Endodermal cell (in vitro differentiated cells): Measurements from ENCODE around the gene RHBDF2. TPM values are rescaled to one million over a fixed set of nuclear protein-coding genes. Genes with fewer than 3 reads are reported as not detected.
"Not testable (repeated sequence)": the region's sequence is repeated elsewhere in the genome, so short reads cannot be mapped to it uniquely, and the experiment has no call there.

Source experiments
- DNase-seq: peaks from one replicate; pipeline ENCODE4 v3.0.0-alpha.2; 2017
- H3K27ac ChIP-seq: 2 replicates; pipeline ENCODE4 v1.5.1; 2013; ENCODE audit warnings: mild to moderate bottlenecking, low read depth, low read length, moderate library complexity
- H3K27me3 ChIP-seq: 2 replicates; pipeline ENCODE4 v1.6.1; 2013; ENCODE audit warnings: mild to moderate bottlenecking, low read length, moderate library complexity; ENCODE audit not compliant: insufficient read depth, control insufficient read depth, poor library complexity, severe bottlenecking
- H3K36me3 ChIP-seq: 2 replicates; pipeline ENCODE4 v1.7.0; 2013; ENCODE audit warnings: mild to moderate bottlenecking, low read length, moderate library complexity; ENCODE audit not compliant: control insufficient read depth, insufficient read depth
- H3K4me1 ChIP-seq: one replicate; pipeline ENCODE4 v1.7.0; 2013; ENCODE audit warnings: low read length; ENCODE audit not compliant: control insufficient read depth, insufficient read depth
- H3K4me3 ChIP-seq: 2 replicates; pipeline ENCODE4 v1.5.1; 2013; ENCODE audit warnings: mild to moderate bottlenecking, low read length, moderate library complexity
- H3K9ac ChIP-seq: 2 replicates; pipeline ENCODE4 v1.6.1; 2013; ENCODE audit warnings: mild to moderate bottlenecking, low read length, moderate library complexity; ENCODE audit not compliant: poor library complexity, severe bottlenecking; ENCODE audit errors: extremely low read depth
- H3K9me3 ChIP-seq: 2 replicates; pipeline ENCODE4 v1.6.1; 2013; ENCODE audit warnings: mild to moderate bottlenecking, low read length, moderate library complexity; ENCODE audit not compliant: control insufficient read depth
- H3K27ac Mint-ChIP-seq: 2 replicates; pipeline ENCODE4 v1.8.0; 2020; ENCODE audit warnings: mixed read lengths
- H3K27me3 Mint-ChIP-seq: 2 replicates; pipeline ENCODE4 v1.8.0; 2021; ENCODE audit warnings: mild to moderate bottlenecking, mixed read lengths; ENCODE audit not compliant: insufficient read depth
- H3K36me3 Mint-ChIP-seq: 2 replicates; pipeline ENCODE4 v1.8.0; 2020; ENCODE audit warnings: low read depth, mixed read lengths
- H3K4me1 Mint-ChIP-seq: 2 replicates; pipeline ENCODE4 v1.8.0; 2020; ENCODE audit warnings: mixed read lengths
- H3K4me3 Mint-ChIP-seq: 2 replicates; pipeline ENCODE4 v1.8.0; 2020; ENCODE audit warnings: mild to moderate bottlenecking, moderate library complexity, mixed read lengths
- H3K9me3 Mint-ChIP-seq: 2 replicates; pipeline ENCODE4 v1.8.0; 2020; ENCODE audit warnings: mild to moderate bottlenecking, mixed read lengths
- WGBS, 2 experiments: methylation state at CpG; one replicate each; pipeline versions ENCODE4 v1.1.5 to v1.1.7; 2013; ENCODE audit warnings: missing lambda C conversion rate in 2 of 2, mixed read lengths in 1 of 2; ENCODE audit not compliant: insufficient coverage in 1 of 2, insufficient read length in 1 of 2; 5-methylcytosine and 5-hydroxymethylcytosine counted together
- total RNA-seq, 2 donors: library from RNA; stranded (reverse); fragmentation: NEBNext Ultra II Directional in 1 of 2; extraction: Animal tissue kit (Norgen Biotek cat#: 25700) in 1 of 2; gene quantifications; 2 replicates in 1 of 2; 3 replicates in 1 of 2; pipeline ENCODE4 v1.2.1, GENCODE V29; 2021
- TF ChIP-seq, protein P1 (sequence below): fragments of 200-600 bp; sonication (generic); conservative IDR thresholded peaks from 2 replicates; pipeline ENCODE4 v1.5.0; 2021; ENCODE audit warnings: antibody characterized with exemption, mild to moderate bottlenecking

The RHBDF2 gene
- total RNA-seq, 2 donors from 2014 or later: 28.5 to 31.1 TPM

GRCh38 chr17:76528156-76528527 is 26.9 kb upstream of the RHBDF2 start:
- Mint-ChIP-seq H3K27ac (no peak overlapping the region), H3K36me3 (no peaks in the 10 kb centered on the region), H3K9me3 (no peaks in the 10 kb centered on the region), H3K4me3 (no peak overlapping the region), H3K4me1 (peaks cover 12% of the 10 kb centered on the region), H3K27me3 (peaks cover 12% of the 10 kb centered on the region)
- no peak overlapping the region for H3K27ac ChIP-seq
- H3K4me1 ChIP-seq: no peaks in the 10 kb centered on the region
- no peak overlapping the region for H3K4me3 ChIP-seq
- no peaks in the 10 kb centered on the region for H3K36me3 ChIP-seq
- H3K27me3 ChIP-seq: peaks cover 5% of the 10 kb centered on the region
- H3K9ac ChIP-seq: no peak overlapping the region
- no peaks in the 10 kb centered on the region for H3K9me3 ChIP-seq
- TF ChIP-seq, protein P1, sequence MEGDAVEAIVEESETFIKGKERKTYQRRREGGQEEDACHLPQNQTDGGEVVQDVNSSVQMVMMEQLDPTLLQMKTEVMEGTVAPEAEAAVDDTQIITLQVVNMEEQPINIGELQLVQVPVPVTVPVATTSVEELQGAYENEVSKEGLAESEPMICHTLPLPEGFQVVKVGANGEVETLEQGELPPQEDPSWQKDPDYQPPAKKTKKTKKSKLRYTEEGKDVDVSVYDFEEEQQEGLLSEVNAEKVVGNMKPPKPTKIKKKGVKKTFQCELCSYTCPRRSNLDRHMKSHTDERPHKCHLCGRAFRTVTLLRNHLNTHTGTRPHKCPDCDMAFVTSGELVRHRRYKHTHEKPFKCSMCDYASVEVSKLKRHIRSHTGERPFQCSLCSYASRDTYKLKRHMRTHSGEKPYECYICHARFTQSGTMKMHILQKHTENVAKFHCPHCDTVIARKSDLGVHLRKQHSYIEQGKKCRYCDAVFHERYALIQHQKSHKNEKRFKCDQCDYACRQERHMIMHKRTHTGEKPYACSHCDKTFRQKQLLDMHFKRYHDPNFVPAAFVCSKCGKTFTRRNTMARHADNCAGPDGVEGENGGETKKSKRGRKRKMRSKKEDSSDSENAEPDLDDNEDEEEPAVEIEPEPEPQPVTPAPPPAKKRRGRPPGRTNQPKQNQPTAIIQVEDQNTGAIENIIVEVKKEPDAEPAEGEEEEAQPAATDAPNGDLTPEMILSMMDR: no peak
- DNase-seq: no peak
- 89 to 92% methylated on average over 8 to 14 of the region's 15 CpGs for WGBS, 2 experiments

GRCh38 chr17:76527430-76528111 is 26.3 kb upstream of the RHBDF2 start:
- H3K27ac Mint-ChIP-seq: no peak overlapping the region
- peak; percentile 94 for DNase-seq
- no peaks in the 10 kb centered on the region for H3K9me3 Mint-ChIP-seq
- Histone ChIP-seq H3K4me1 (no peaks in the 10 kb centered on the region), H3K4me3 (no peak overlapping the region), H3K9me3 (no peaks in the 10 kb centered on the region), H3K27me3 (peaks cover 5% of the 10 kb centered on the region), H3K36me3 (no peaks in the 10 kb centered on the region), H3K27ac (no peak overlapping the region), H3K9ac (no peak overlapping the region)
- H3K4me1 Mint-ChIP-seq: peaks cover 13% of the 10 kb centered on the region
- TF ChIP-seq, protein P1: peak; percentile 61
- no peaks in the 10 kb centered on the region for H3K36me3 Mint-ChIP-seq
- no peak overlapping the region for H3K4me3 Mint-ChIP-seq
- H3K27me3 Mint-ChIP-seq: peaks cover 15% of the 10 kb centered on the region
- 50 to 65% methylated on average over 8 to 22 of the region's 26 CpGs for WGBS, 2 experiments

GRCh38 chr17:76527016-76527415 is 25.8 kb upstream of the RHBDF2 start:
- not testable (repeated sequence) for H3K27ac ChIP-seq, H3K27me3 ChIP-seq, H3K9ac ChIP-seq, H3K27ac Mint-ChIP-seq, H3K36me3 ChIP-seq, DNase-seq, H3K4me3 ChIP-seq, H3K4me3 Mint-ChIP-seq, H3K9me3 ChIP-seq, H3K9me3 Mint-ChIP-seq, H3K4me1 ChIP-seq, H3K36me3 Mint-ChIP-seq
- H3K4me1 Mint-ChIP-seq: peaks cover 13% of the 10 kb centered on the region
- H3K27me3 Mint-ChIP-seq: peaks cover 15% of the 10 kb centered on the region
- 88 to 89% methylated on average over 5 to 7 of the region's 9 CpGs for WGBS, 2 experiments

GRCh38 chr17:76525513-76525833 is 24.2 kb upstream of the RHBDF2 start:
- H3K9me3 Mint-ChIP-seq, H3K27me3 ChIP-seq, H3K9me3 ChIP-seq, H3K36me3 Mint-ChIP-seq, H3K9ac ChIP-seq, H3K4me3 Mint-ChIP-seq, H3K36me3 ChIP-seq, H3K4me3 ChIP-seq, DNase-seq, H3K4me1 ChIP-seq, H3K27ac ChIP-seq, H3K27ac Mint-ChIP-seq: not testable (repeated sequence)
- WGBS, 2 experiments: 82 to 86% methylated on average over 5 to 7 of the region's 8 CpGs
- H3K27me3 Mint-ChIP-seq: peaks cover 15% of the 10 kb centered on the region
- H3K4me1 Mint-ChIP-seq: peaks cover 13% of the 10 kb centered on the region
